Vein endothelial cell (primary cell): ENCODE measurements around the gene DPEP3. TPM values are rescaled to one million over a fixed set of nuclear protein-coding genes. Genes with fewer than 3 reads are reported as not detected.

Experiments
- small RNA-seq: library from RNA; depleted of rRNA; stranded (forward); fragments of <200 nt; gene quantifications from one replicate; pipeline ENCODE3, GENCODE V24; 2012
- total RNA-seq: library from RNA; depleted of rRNA; stranded (reverse); fragments of >200 nt; gene quantifications from 2 replicates; pipeline ENCODE4 v1.2.3, GENCODE V29; 2012

The DPEP3 gene
- not detected in 2 replicates for total RNA-seq

GRCh38 chr16:67979955-67980678, at the start of gene DPEP3:
Gene DPEP3 (minus strand): TSS chr16:67980499. CDS start chr16:67980380, 119 bp downstream.

GRCh38 chr16:68022728-68023537, 42.6 kb upstream of the DPEP3 start, which contains the start of the genes DDX28 and DUS2:
Gene DDX28 (minus strand): TSS chr16:68023232. CDS start chr16:68023202, 30 bp downstream.
Gene DUS2 (plus strand): TSS chr16:68023284. CDS start chr16:68038024, 14,740 bp downstream.

GRCh38 chr16:68015681-68016080, 35.4 kb upstream of the DPEP3 start, which contains the start of gene DPEP2NB:
Gene DPEP2NB (minus strand): TSS chr16:68015911. CDS start chr16:68015770, 141 bp downstream.

GRCh38 chr16:67998779-67999688, 18.7 kb upstream of the DPEP3 start, which contains the start of gene DPEP2:
Gene DPEP2 (minus strand): TSS chr16:67999484. CDS start chr16:67993212, 6,272 bp downstream.

GRCh38 chr16:67968400-67969253, 11.7 kb downstream of the DPEP3 start, which contains the start of gene SLC12A4:
Gene SLC12A4 (minus strand): TSS chr16:67968637. CDS start chr16:67968553, 84 bp downstream.

GRCh38 chr16:67943619-67944504, 36.4 kb downstream of the DPEP3 start, which contains the start of gene LCAT:
Gene LCAT (minus strand): TSS chr16:67944120. CDS start chr16:67944101, 19 bp downstream.

GRCh38 chr16:67936124-67936879, 44.0 kb downstream of the DPEP3 start, which contains the start of gene PSMB10:
Gene PSMB10 (minus strand): TSS chr16:67936850. CDS start chr16:67936749, 101 bp downstream.

GRCh38 chr16:67931712-67932461, 48.4 kb downstream of the DPEP3 start, which contains the start of gene CTRL:
Gene CTRL (minus strand): TSS chr16:67931862. CDS start chr16:67931852, 10 bp downstream.

Small RNAs within 50 kb of the gene (small RNA-seq; reads per million reads assigned to genes)
- gene RNU6-359P, result not detected

Other genes with a start within 250 kb of the DPEP3 start
- 11.2 and 15.4 TPM in 2 replicates for gene RANBP10, start 173.9 kb downstream of the DPEP3 start, total RNA-seq
- 0.33 and 0.67 TPM in 2 replicates for gene TSNAXIP1, start 173.6 kb downstream of the DPEP3 start, total RNA-seq
- gene THAP11, start 138.2 kb downstream of the DPEP3 start, total RNA-seq, result 25.7 and 28.1 TPM in 2 replicates
- 258 and 586 TPM in 2 replicates for gene NUTF2, start 133.6 kb downstream of the DPEP3 start, total RNA-seq
- 30.4 and 30.5 TPM in 2 replicates for gene CENPT, start 132.8 kb downstream of the DPEP3 start, total RNA-seq
- gene EDC4, start 107.4 kb downstream of the DPEP3 start, total RNA-seq, result 81.1 and 84.6 TPM in 2 replicates
- gene NRN1L, start 95.6 kb downstream of the DPEP3 start, total RNA-seq, result not detected in 2 replicates
- 21.9 and 26.1 TPM in 2 replicates for gene PSKH1, start 87.2 kb downstream of the DPEP3 start, total RNA-seq
- 0.57 and 0.65 TPM in 2 replicates for gene CTRL, start 48.6 kb downstream of the DPEP3 start, total RNA-seq
- 31.0 and 46.1 TPM in 2 replicates for gene PSMB10, start 43.6 kb downstream of the DPEP3 start, total RNA-seq
- 4.8 and 5.2 TPM in 2 replicates for gene LCAT, start 36.4 kb downstream of the DPEP3 start, total RNA-seq
- gene SLC12A4, start 11.9 kb downstream of the DPEP3 start, total RNA-seq, result 52.6 and 75.8 TPM in 2 replicates
- under 0.01 and 0.57 TPM in 2 replicates for gene DPEP2, start 19.0 kb upstream of the DPEP3 start, total RNA-seq
- gene DPEP2NB, start 35.4 kb upstream of the DPEP3 start, total RNA-seq, result not detected in 2 replicates
- gene DDX28, start 42.7 kb upstream of the DPEP3 start, total RNA-seq, result 14.9 and 17.6 TPM in 2 replicates
- 17.8 and 20.6 TPM in 2 replicates for gene DUS2, start 42.8 kb upstream of the DPEP3 start, total RNA-seq
- 35.4 and 35.6 TPM in 2 replicates for gene NFATC3, start 104.9 kb upstream of the DPEP3 start, total RNA-seq